A549 (cell line): ENCODE results near the gene TRMT11.

ENCODE experiments used
- CBX8 ChIP-seq: fragments of 200-600 bp; sonication (generic); IDR thresholded peaks from 2 replicates; pipeline ENCODE4 v1.6.1; 2016
- FOXS1 ChIP-seq: fragments of 250-450 bp; sonication (Bioruptor Pico); IDR thresholded peaks from 2 replicates; pipeline ENCODE4 v1.5.0; 2020; ENCODE audit warnings: mild to moderate bottlenecking, moderate library complexity
- GATA3 ChIP-seq: IDR thresholded peaks from 2 replicates; pipeline ENCODE4 v1.6.1; 2012; ENCODE audit warnings: borderline replicate concordance
- MAFK ChIP-seq: fragments of 450-650 bp; IDR thresholded peaks from 2 replicates; pipeline ENCODE4 v1.6.1; 2014; ENCODE audit not compliant: partially characterized antibody
- MAZ ChIP-seq: fragments of 150-350 bp; IDR thresholded peaks from 2 replicates; pipeline ENCODE4 v1.6.1; 2014; ENCODE audit warnings: antibody characterized with exemption, low read depth, low read length, borderline replicate concordance
- POLR2AphosphoS2 ChIP-seq: conservative IDR thresholded peaks from 2 replicates; pipeline ENCODE4 v1.6.1; 2012; ENCODE audit warnings: low read length, improper control_type of control experiment, inconsistent platforms
- RCOR1 ChIP-seq: fragments of 150-350 bp; IDR thresholded peaks from 2 replicates; pipeline ENCODE4 v1.6.1; 2014; ENCODE audit warnings: antibody characterized with exemption, low read length, low read depth
- RNF2 ChIP-seq: fragments of 200-600 bp; sonication (generic); IDR thresholded peaks from 2 replicates; pipeline ENCODE4 v1.6.1; 2016; ENCODE audit warnings: low read depth, mild to moderate bottlenecking, antibody characterized with exemption, moderate library complexity, borderline replicate concordance
- ZC3H11A ChIP-seq: fragments of 450-650 bp; IDR thresholded peaks from 2 replicates; pipeline ENCODE4 v1.6.1; 2014; ENCODE audit warnings: antibody characterized with exemption, mild to moderate bottlenecking
- TF ChIP-seq, protein P1 (sequence below): fragments of 450-650 bp; IDR thresholded peaks from 2 replicates; pipeline ENCODE4 v1.6.1; 2014; ENCODE audit warnings: antibody characterized with exemption
- TF ChIP-seq, protein P2 (sequence below): fragments of >200 bp; sonication (Bioruptor Twin); formaldehyde crosslinking; IDR thresholded peaks from 3 replicates; pipeline ENCODE4 v1.5.1; 2016
- TF ChIP-seq, protein P3 (sequence below): fragments of 200-600 bp; sonication (generic); IDR thresholded peaks from 2 replicates; pipeline ENCODE4 v1.6.1; 2016; ENCODE audit warnings: antibody characterized with exemption, mild to moderate bottlenecking, moderate library complexity
- TF ChIP-seq, protein P4 (sequence below): IDR thresholded peaks from 2 replicates; pipeline ENCODE4 v1.6.1; 2012

DNA sequence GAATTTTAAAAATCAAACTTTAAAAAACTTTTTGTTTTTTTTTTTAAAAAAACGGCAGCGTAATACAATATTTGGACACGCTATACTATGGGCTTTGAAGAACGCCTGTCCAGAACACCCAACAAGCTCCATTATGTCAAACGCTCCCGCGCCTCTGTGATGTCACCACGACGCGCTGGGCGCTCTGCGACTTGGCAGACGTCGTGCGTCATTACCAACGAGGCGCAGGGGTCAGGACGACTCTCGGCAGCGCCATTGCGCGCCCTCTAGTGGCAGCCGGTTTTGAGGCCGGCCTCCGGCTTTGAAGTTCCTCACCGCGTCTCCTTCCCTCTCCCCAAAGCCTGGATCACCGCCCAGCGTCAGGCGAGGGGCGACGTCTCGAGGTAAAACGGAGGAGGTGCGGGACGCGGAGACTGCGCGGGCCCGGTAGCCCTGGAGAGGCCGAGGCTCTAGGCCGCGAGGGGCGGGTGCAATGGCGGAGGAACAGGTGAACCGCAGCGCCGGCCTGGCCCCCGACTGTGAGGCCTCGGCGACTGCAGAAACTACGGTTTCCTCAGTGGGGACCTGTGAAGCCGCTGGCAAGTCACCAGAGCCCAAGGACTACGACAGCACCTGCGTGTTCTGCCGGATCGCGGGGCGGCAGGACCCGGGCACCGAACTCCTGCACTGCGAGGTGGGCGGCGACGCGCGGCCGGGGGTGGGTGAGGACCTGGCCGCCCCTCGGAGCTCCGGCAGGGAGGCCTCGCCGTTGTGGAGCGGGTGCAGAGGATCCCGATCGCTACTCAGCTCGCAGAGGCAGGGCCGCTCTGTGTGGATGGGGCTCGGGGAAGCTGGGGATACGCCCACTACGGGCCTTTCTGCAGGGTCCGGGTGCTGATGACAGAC, 29.6 kb upstream of the TRMT11 start, which contains the start of gene HINT3:
- TF ChIP-seq, protein P1, sequence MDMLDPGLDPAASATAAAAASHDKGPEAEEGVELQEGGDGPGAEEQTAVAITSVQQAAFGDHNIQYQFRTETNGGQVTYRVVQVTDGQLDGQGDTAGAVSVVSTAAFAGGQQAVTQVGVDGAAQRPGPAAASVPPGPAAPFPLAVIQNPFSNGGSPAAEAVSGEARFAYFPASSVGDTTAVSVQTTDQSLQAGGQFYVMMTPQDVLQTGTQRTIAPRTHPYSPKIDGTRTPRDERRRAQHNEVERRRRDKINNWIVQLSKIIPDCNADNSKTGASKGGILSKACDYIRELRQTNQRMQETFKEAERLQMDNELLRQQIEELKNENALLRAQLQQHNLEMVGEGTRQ, result no peak
- TF ChIP-seq, protein P2, sequence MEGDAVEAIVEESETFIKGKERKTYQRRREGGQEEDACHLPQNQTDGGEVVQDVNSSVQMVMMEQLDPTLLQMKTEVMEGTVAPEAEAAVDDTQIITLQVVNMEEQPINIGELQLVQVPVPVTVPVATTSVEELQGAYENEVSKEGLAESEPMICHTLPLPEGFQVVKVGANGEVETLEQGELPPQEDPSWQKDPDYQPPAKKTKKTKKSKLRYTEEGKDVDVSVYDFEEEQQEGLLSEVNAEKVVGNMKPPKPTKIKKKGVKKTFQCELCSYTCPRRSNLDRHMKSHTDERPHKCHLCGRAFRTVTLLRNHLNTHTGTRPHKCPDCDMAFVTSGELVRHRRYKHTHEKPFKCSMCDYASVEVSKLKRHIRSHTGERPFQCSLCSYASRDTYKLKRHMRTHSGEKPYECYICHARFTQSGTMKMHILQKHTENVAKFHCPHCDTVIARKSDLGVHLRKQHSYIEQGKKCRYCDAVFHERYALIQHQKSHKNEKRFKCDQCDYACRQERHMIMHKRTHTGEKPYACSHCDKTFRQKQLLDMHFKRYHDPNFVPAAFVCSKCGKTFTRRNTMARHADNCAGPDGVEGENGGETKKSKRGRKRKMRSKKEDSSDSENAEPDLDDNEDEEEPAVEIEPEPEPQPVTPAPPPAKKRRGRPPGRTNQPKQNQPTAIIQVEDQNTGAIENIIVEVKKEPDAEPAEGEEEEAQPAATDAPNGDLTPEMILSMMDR, result peak; percentile 82
- no peak for TF ChIP-seq RNF2
- no peak for TF ChIP-seq MAFK
- TF ChIP-seq CBX8, result no peak
- TF ChIP-seq, protein P3, sequence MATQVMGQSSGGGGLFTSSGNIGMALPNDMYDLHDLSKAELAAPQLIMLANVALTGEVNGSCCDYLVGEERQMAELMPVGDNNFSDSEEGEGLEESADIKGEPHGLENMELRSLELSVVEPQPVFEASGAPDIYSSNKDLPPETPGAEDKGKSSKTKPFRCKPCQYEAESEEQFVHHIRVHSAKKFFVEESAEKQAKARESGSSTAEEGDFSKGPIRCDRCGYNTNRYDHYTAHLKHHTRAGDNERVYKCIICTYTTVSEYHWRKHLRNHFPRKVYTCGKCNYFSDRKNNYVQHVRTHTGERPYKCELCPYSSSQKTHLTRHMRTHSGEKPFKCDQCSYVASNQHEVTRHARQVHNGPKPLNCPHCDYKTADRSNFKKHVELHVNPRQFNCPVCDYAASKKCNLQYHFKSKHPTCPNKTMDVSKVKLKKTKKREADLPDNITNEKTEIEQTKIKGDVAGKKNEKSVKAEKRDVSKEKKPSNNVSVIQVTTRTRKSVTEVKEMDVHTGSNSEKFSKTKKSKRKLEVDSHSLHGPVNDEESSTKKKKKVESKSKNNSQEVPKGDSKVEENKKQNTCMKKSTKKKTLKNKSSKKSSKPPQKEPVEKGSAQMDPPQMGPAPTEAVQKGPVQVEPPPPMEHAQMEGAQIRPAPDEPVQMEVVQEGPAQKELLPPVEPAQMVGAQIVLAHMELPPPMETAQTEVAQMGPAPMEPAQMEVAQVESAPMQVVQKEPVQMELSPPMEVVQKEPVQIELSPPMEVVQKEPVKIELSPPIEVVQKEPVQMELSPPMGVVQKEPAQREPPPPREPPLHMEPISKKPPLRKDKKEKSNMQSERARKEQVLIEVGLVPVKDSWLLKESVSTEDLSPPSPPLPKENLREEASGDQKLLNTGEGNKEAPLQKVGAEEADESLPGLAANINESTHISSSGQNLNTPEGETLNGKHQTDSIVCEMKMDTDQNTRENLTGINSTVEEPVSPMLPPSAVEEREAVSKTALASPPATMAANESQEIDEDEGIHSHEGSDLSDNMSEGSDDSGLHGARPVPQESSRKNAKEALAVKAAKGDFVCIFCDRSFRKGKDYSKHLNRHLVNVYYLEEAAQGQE, result no peak
- TF ChIP-seq ZC3H11A, result no peak
- TF ChIP-seq POLR2AphosphoS2, result no peak
- TF ChIP-seq MAZ, result no peak
- TF ChIP-seq FOXS1 (CRISPR knock-in tag), result no peak; the same call in 1 of the 2 replicates
- TF ChIP-seq RCOR1, result no peak
- TF ChIP-seq, protein P4, sequence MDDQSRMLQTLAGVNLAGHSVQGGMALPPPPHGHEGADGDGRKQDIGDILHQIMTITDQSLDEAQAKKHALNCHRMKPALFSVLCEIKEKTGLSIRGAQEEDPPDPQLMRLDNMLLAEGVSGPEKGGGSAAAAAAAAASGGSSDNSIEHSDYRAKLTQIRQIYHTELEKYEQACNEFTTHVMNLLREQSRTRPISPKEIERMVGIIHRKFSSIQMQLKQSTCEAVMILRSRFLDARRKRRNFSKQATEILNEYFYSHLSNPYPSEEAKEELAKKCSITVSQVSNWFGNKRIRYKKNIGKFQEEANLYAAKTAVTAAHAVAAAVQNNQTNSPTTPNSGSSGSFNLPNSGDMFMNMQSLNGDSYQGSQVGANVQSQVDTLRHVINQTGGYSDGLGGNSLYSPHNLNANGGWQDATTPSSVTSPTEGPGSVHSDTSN, result no peak
- TF ChIP-seq GATA3, result peak; percentile 24; the same call in 1 of the 2 replicates
